Measurements from ENCODE around the gene SYTL1.

SYTL1 gene

GRCh38 chr1:27325286-27325685, 16.5 kb upstream of the SYTL1 start:
- ChIA-PET CTCF (no interaction called here), POLR2A (ENCODE audit: low non-redundant PET) (no interaction called here)
- no peak for TF ChIP-seq CTCF (conservative IDR thresholded peaks at IDR 0.05; ENCODE audit: low read depth)
- DNase-seq (ENCODE audit: low spot score), result no peak
- H3K27ac ChIP-seq, result no peak overlapping the region

- ChIA-PET POLR2A (ENCODE audit: low non-redundant PET) (no interaction called here), CTCF (interaction anchor here (1.6 kb wide), 1 partner anchor 27 kb away, joined by 5 read pairs; no protein-coding TSS in a partner anchor)
- no peak overlapping the region for H3K27ac ChIP-seq
- TF ChIP-seq CTCF (conservative IDR thresholded peaks at IDR 0.05; ENCODE audit: low read depth), result no peak
- no peak for DNase-seq (ENCODE audit: low spot score)
Measured at GRCh38 chr1:27327964-27328363, 13.9 kb upstream of the SYTL1 start.

- no peak for TF ChIP-seq CTCF (conservative IDR thresholded peaks at IDR 0.05; ENCODE audit: low read depth)
- CTCF ChIA-PET, result no interaction called here
- H3K27ac ChIP-seq, result peak overlapping the region; percentile 98
- no peak for DNase-seq (ENCODE audit: low spot score)
- POLR2A ChIA-PET (ENCODE audit: low non-redundant PET), result no interaction called here
Measured at GRCh38 chr1:27330786-27331185, 11.0 kb upstream of the SYTL1 start.

GRCh38 chr1:27331426-27331825, 10.4 kb upstream of the SYTL1 start:
- POLR2A ChIA-PET (ENCODE audit: low non-redundant PET), result no interaction called here
- no peak for TF ChIP-seq CTCF (conservative IDR thresholded peaks at IDR 0.05; ENCODE audit: low read depth)
- CTCF ChIA-PET, result interaction anchor here (0.5 kb wide), 1 partner anchor 57 kb away, joined by 5 read pairs; no protein-coding TSS in a partner anchor
- peak overlapping the region; percentile 98 for H3K27ac ChIP-seq
- no peak for DNase-seq (ENCODE audit: low spot score)

DNA sequence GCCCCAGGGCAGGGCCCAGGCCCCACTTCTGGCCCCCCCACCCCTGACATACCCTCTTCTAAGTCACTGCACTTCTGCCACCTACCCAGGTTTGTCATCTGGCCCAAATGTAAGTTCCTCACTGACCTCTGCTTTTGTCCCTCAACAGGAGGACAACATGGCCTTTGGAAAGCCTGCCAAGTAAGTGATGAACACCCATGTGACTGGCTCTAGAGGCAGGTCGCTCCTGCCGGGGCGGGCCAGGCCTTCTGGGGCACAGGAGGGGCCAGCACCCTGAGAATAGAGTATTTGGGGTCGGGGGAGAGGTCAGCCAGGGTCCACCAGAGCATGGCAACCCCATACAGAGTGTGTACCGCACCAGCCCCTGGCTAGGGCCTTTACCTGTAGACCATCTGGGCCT, 9.9 kb upstream of the SYTL1 start:
- no peak for DNase-seq (ENCODE audit: low spot score)
- H3K27ac ChIP-seq, result peak overlapping the region; percentile 98
- ChIA-PET CTCF (interaction anchor here (0.5 to 2.2 kb wide), 11 partner anchors 8 to 63 kb away, joined by 3 to 11 read pairs (median 5); partner anchors contain the start of genes SYTL1 and TMEM222), POLR2A (ENCODE audit: low non-redundant PET) (no interaction called here)
- no peak for TF ChIP-seq CTCF (conservative IDR thresholded peaks at IDR 0.05; ENCODE audit: low read depth)

DNA sequence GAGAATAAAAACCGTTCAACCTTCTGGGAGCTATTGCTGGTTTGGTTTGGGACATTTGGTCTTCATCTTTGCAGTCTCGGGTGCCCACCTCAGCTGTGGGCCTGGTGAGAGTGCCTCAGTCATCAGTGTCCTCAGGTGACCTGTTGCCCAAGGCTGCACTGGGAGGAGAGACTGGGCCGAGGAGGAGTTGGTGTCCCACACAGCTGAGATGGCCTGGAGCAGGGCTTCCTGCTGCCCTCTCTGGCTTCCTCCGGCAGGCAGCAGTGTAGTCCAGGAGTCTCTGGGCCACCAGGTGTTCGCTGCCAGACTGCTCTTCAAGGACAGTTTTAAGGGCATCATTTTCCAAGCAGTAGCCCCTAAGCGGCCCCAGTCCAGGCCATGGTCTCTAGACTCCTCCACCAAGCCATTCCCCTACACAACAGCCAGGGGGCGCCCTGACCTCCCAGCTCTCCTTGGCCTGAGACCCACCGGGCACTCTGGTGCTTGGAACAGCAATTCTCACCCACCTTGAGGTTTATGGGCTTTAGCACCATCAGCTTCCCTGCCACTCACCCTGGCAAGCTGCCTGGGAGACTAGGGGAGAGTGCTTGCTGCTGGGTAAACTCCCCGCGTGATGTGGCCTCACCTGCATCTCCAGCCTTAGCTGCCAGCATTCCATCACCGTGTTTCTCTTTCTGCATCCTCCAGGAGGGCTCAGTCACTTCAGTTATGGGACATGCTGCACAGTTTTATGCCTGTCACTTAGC, 9.1 kb upstream of the SYTL1 start:
- H3K27ac ChIP-seq, result peak overlapping the region; percentile 98
- ChIA-PET POLR2A (ENCODE audit: low non-redundant PET) (no interaction called here), CTCF (interaction anchor here (0.5 to 2.2 kb wide), 14 partner anchors 9 to 464 kb away, joined by 3 to 11 read pairs (median 4); partner anchors contain the start of genes SYTL1 and TMEM222)
- TF ChIP-seq CTCF (conservative IDR thresholded peaks at IDR 0.05; ENCODE audit: low read depth), result peak; percentile 83
- DNase-seq (ENCODE audit: low spot score), result no peak

All from RWPE1 (cell line).